ENCODE data around the gene AMZ2.
"Not testable (repeated sequence)": the region's sequence is repeated elsewhere in the genome, so short reads cannot be mapped to it uniquely, and the experiment has no call there.

- not testable (repeated sequence) for TF ChIP-seq EZH2 (IDR thresholded peaks at IDR 0.05; ENCODE audit: low read depth, low read length, severe bottlenecking); SAP30 (IDR thresholded peaks at IDR 0.05; ENCODE audit: insufficient read depth, insufficient replicate concordance, low read length); CTCF (IDR thresholded peaks at IDR 0.05; ENCODE audit: control extremely low read depth in 1 of 3, insufficient read depth in 1 of 3, low read depth in 1 of 3, low read length in 3 of 3); POLR2A (IDR thresholded peaks at IDR 0.05; ENCODE audit: control extremely low read depth in 1 of 2, low read depth in 2 of 2, low read length in 2 of 2); KDM1A (IDR thresholded peaks at IDR 0.05; ENCODE audit: borderline replicate concordance, low read length); SIN3A (conservative IDR thresholded peaks at IDR 0.05 in 1 of 2, IDR thresholded peaks at IDR 0.05 in 1 of 2; ENCODE audit: low read depth in 1 of 2, low read length in 2 of 2)
- TF ChIP-seq, protein P1, sequence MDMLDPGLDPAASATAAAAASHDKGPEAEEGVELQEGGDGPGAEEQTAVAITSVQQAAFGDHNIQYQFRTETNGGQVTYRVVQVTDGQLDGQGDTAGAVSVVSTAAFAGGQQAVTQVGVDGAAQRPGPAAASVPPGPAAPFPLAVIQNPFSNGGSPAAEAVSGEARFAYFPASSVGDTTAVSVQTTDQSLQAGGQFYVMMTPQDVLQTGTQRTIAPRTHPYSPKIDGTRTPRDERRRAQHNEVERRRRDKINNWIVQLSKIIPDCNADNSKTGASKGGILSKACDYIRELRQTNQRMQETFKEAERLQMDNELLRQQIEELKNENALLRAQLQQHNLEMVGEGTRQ (IDR thresholded peaks at IDR 0.05; ENCODE audit: low read length) = not testable (repeated sequence)
These were observed 45.5 kb upstream of the AMZ2 start for GRCh38 chr17:68202321-68202720.

Data from H1 (cell line).